Immature natural killer cell (primary cell): ENCODE measurements around the gene TTC9. TPM values are rescaled to one million over a fixed set of nuclear protein-coding genes. Genes with fewer than 3 reads are reported as not detected.
A peak's percentile ranks its signal among the peaks of the same experiment; 100 is the strongest.
"Not testable (repeated sequence)": the region's sequence is repeated elsewhere in the genome, so short reads cannot be mapped to it uniquely, and the experiment has no call there.

ENCODE experiments used
- DNase-seq, 3 donors: peaks; one replicate each; pipeline ENCODE4 v3.0.0; 2022; ENCODE audit warnings: mixed read lengths in 1 of 3
- H3K27ac Mint-ChIP-seq, 6 donors: one replicate each; pipeline ENCODE4 v1.8.0; 2020; ENCODE audit warnings: mixed read lengths in 6 of 6, mild to moderate bottlenecking in 5 of 6, inconsistent platforms in 4 of 6, moderate library complexity in 3 of 6
- H3K27me3 Mint-ChIP-seq, 3 donors: one replicate each; pipeline ENCODE4 v1.8.0; 2020 to 2021; ENCODE audit warnings: low read depth in 3 of 3, mild to moderate bottlenecking in 3 of 3, mixed read lengths in 3 of 3, moderate library complexity in 3 of 3, inconsistent platforms in 1 of 3
- H3K36me3 Mint-ChIP-seq, 3 donors: one replicate each; pipeline ENCODE4 v1.8.0; 2020; ENCODE audit warnings: mixed read lengths in 3 of 3, inconsistent platforms in 2 of 3, mild to moderate bottlenecking in 2 of 3
- H3K4me1 Mint-ChIP-seq, 2 donors: one replicate each; pipeline ENCODE4 v1.8.0; 2020; ENCODE audit warnings: inconsistent platforms in 2 of 2, mild to moderate bottlenecking in 2 of 2, mixed read lengths in 2 of 2, moderate library complexity in 1 of 2
- H3K4me3 Mint-ChIP-seq, 5 donors: one replicate each; pipeline ENCODE4 v1.8.0; 2020; ENCODE audit warnings: mild to moderate bottlenecking in 5 of 5, mixed read lengths in 5 of 5, inconsistent platforms in 3 of 5, moderate library complexity in 3 of 5
- H3K9me3 Mint-ChIP-seq, 6 donors: one replicate each; pipeline ENCODE4 v1.8.0; 2020; ENCODE audit warnings: mild to moderate bottlenecking in 6 of 6, mixed read lengths in 6 of 6, inconsistent platforms in 4 of 6, moderate library complexity in 3 of 6
- polyA plus RNA-seq, 3 donors: library from polyadenylated mRNA; unstranded; fragments of 300-500 nt; fragmentation: Illumina TruSeq; gene quantifications; one replicate each; pipeline ENCODE4 v1.2.3, GENCODE V29; 2021

The TTC9 gene
- polyA plus RNA-seq, 3 donors from 2014 or later = 0.98 to 1.4 (median 1.3) TPM

GRCh38 chr14:70702161-70702560 lies 60.4 kb downstream of the TTC9 start:
- no peaks in the 10 kb centered on the region for H3K4me1 Mint-ChIP-seq
- no peaks in the 10 kb centered on the region for H3K36me3 Mint-ChIP-seq
- DNase-seq = no peak
- H3K27ac Mint-ChIP-seq = no peak overlapping the region
- H3K27me3 Mint-ChIP-seq = peaks cover 0 to 11% (median 0%) of the 10 kb centered on the region in 3 donors
- H3K4me3 Mint-ChIP-seq = no peak overlapping the region
- no peaks in the 10 kb centered on the region for H3K9me3 Mint-ChIP-seq

- not testable (repeated sequence) for H3K36me3 Mint-ChIP-seq, H3K27me3 Mint-ChIP-seq, H3K4me3 Mint-ChIP-seq, H3K9me3 Mint-ChIP-seq, H3K4me1 Mint-ChIP-seq, DNase-seq, H3K27ac Mint-ChIP-seq
Observed at GRCh38 chr14:70703621-70704168, 62.0 kb downstream of the TTC9 start.

GRCh38 chr14:70704960-70705359 lies 63.2 kb downstream of the TTC9 start:
- H3K27me3 Mint-ChIP-seq = peaks cover 0 to 7% (median 2%) of the 10 kb centered on the region in 3 donors
- no peak overlapping the region for H3K27ac Mint-ChIP-seq
- DNase-seq = no peak
- no peaks in the 10 kb centered on the region for H3K4me1 Mint-ChIP-seq
- no peaks in the 10 kb centered on the region for H3K9me3 Mint-ChIP-seq
- no peaks in the 10 kb centered on the region for H3K36me3 Mint-ChIP-seq
- no peak overlapping the region for H3K4me3 Mint-ChIP-seq

- Mint-ChIP-seq H3K4me1 (no peaks in the 10 kb centered on the region), H3K36me3 (no peaks in the 10 kb centered on the region), H3K27ac (no peak overlapping the region), H3K9me3 (no peaks in the 10 kb centered on the region), H3K27me3 (peaks cover 0 to 7% (median 4%) of the 10 kb centered on the region in 3 donors), H3K4me3 (no peak overlapping the region)
- DNase-seq = no peak
Observed at GRCh38 chr14:70706177-70706576, 64.5 kb downstream of the TTC9 start.

GRCh38 chr14:70707138-70708038 lies 65.7 kb downstream of the TTC9 start:
- no peak overlapping the region for H3K4me3 Mint-ChIP-seq
- H3K27ac Mint-ChIP-seq = no peak overlapping the region
- no peak for DNase-seq
- H3K9me3 Mint-ChIP-seq = no peaks in the 10 kb centered on the region
- peaks cover 0 to 4% (median 4%) of the 10 kb centered on the region in 3 donors for H3K27me3 Mint-ChIP-seq
- H3K36me3 Mint-ChIP-seq = no peaks in the 10 kb centered on the region
- H3K4me1 Mint-ChIP-seq = no peaks in the 10 kb centered on the region

GRCh38 chr14:70708717-70709570 lies 67.2 kb downstream of the TTC9 start:
- Mint-ChIP-seq H3K27me3 (peaks cover 0 to 7% (median 4%) of the 10 kb centered on the region in 3 donors), H3K4me3 (no peak overlapping the region), H3K4me1 (peaks cover 0 to under 1% of the 10 kb centered on the region in 2 donors), H3K9me3 (no peaks in the 10 kb centered on the region), H3K27ac (no peak overlapping the region), H3K36me3 (no peaks in the 10 kb centered on the region)
- no peak for DNase-seq

GRCh38 chr14:70709726-70710382 lies 68.1 kb downstream of the TTC9 start:
- Mint-ChIP-seq H3K27ac (no peak overlapping the region), H3K36me3 (no peaks in the 10 kb centered on the region), H3K4me1 (peaks cover 0 to 3% of the 10 kb centered on the region in 2 donors), H3K4me3 (no peak overlapping the region), H3K9me3 (no peaks in the 10 kb centered on the region), H3K27me3 (peaks cover 0 to 7% (median 4%) of the 10 kb centered on the region in 3 donors)
- no peak for DNase-seq

- H3K4me1 Mint-ChIP-seq = peaks cover 0 to 3% of the 10 kb centered on the region in 2 donors
- no peaks in the 10 kb centered on the region for H3K36me3 Mint-ChIP-seq
- no peak for DNase-seq
- no peak overlapping the region for H3K27ac Mint-ChIP-seq
- H3K27me3 Mint-ChIP-seq = peaks cover 4 to 8% (median 7%) of the 10 kb centered on the region in 3 donors
- no peak overlapping the region for H3K4me3 Mint-ChIP-seq
- H3K9me3 Mint-ChIP-seq = no peaks in the 10 kb centered on the region
Observed at GRCh38 chr14:70711451-70711850, 69.7 kb downstream of the TTC9 start.

GRCh38 chr14:70713096-70713495 lies 71.4 kb downstream of the TTC9 start:
- no peaks in the 10 kb centered on the region for H3K9me3 Mint-ChIP-seq
- H3K36me3 Mint-ChIP-seq = no peaks in the 10 kb centered on the region
- peaks cover 0 to 3% of the 10 kb centered on the region in 2 donors for H3K4me1 Mint-ChIP-seq
- peaks cover 4 to 8% (median 7%) of the 10 kb centered on the region in 3 donors for H3K27me3 Mint-ChIP-seq
- DNase-seq = no peak
- H3K27ac Mint-ChIP-seq = no peak overlapping the region
- H3K4me3 Mint-ChIP-seq = no peak overlapping the region

GRCh38 chr14:70713511-70713916 lies 71.8 kb downstream of the TTC9 start:
- peaks cover 0 to 3% of the 10 kb centered on the region in 2 donors for H3K4me1 Mint-ChIP-seq
- no peak overlapping the region for H3K27ac Mint-ChIP-seq
- H3K9me3 Mint-ChIP-seq = no peaks in the 10 kb centered on the region
- no peaks in the 10 kb centered on the region for H3K36me3 Mint-ChIP-seq
- no peak overlapping the region for H3K4me3 Mint-ChIP-seq
- DNase-seq = no peak
- peaks cover 4 to 7% (median 6%) of the 10 kb centered on the region in 3 donors for H3K27me3 Mint-ChIP-seq

GRCh38 chr14:70714055-70714550 lies 72.4 kb downstream of the TTC9 start:
- no peak overlapping the region for H3K4me3 Mint-ChIP-seq
- H3K27me3 Mint-ChIP-seq = peaks cover 4 to 7% (median 6%) of the 10 kb centered on the region in 3 donors
- no peaks in the 10 kb centered on the region for H3K36me3 Mint-ChIP-seq
- H3K27ac Mint-ChIP-seq = no peak overlapping the region
- H3K4me1 Mint-ChIP-seq = peaks cover 0 to 3% of the 10 kb centered on the region in 2 donors
- peak; percentile 21 to 34 (median 29) for DNase-seq
- no peaks in the 10 kb centered on the region for H3K9me3 Mint-ChIP-seq

GRCh38 chr14:70716483-70716882 lies 74.8 kb downstream of the TTC9 start:
- H3K4me1 Mint-ChIP-seq = peaks cover 0 to 3% of the 10 kb centered on the region in 2 donors
- no peak overlapping the region for H3K4me3 Mint-ChIP-seq
- H3K9me3 Mint-ChIP-seq = no peaks in the 10 kb centered on the region
- H3K27ac Mint-ChIP-seq = no peak overlapping the region
- H3K27me3 Mint-ChIP-seq = peaks cover 4 to 7% (median 6%) of the 10 kb centered on the region in 3 donors
- no peaks in the 10 kb centered on the region for H3K36me3 Mint-ChIP-seq
- DNase-seq = no peak

- H3K27me3 Mint-ChIP-seq = peaks cover 4 to 7% (median 6%) of the 10 kb centered on the region in 3 donors
- no peaks in the 10 kb centered on the region for H3K36me3 Mint-ChIP-seq
- no peak overlapping the region for H3K4me3 Mint-ChIP-seq
- peaks cover 0 to 3% of the 10 kb centered on the region in 2 donors for H3K4me1 Mint-ChIP-seq
- H3K9me3 Mint-ChIP-seq = no peaks in the 10 kb centered on the region
- no peak overlapping the region for H3K27ac Mint-ChIP-seq
- no peak for DNase-seq
Observed at GRCh38 chr14:70716958-70717357, 75.2 kb downstream of the TTC9 start.
